CD4-positive, alpha-beta T cell treated with Interleukin-15 for 1 hour (primary cell): Measurements from ENCODE around the gene CDHR5.
A peak's percentile ranks its signal among the peaks of the same experiment; 100 is the strongest.

Experiments used
- DNase-seq: peaks from one replicate; pipeline ENCODE4 v3.0.0-alpha.2; 2020

The CDHR5 gene

GRCh38 chr11:609341-609811 is 15.4 kb downstream of the CDHR5 start:
- no peak for DNase-seq

- DNase-seq = no peak
Measured at GRCh38 chr11:608791-609251, 15.9 kb downstream of the CDHR5 start.

GRCh38 chr11:607971-608659 is 16.6 kb downstream of the CDHR5 start:
- no peak for DNase-seq

GRCh38 chr11:607020-607780 is 17.6 kb downstream of the CDHR5 start:
- DNase-seq = no peak

GRCh38 chr11:606245-606644 is 18.5 kb downstream of the CDHR5 start:
- DNase-seq = no peak

GRCh38 chr11:605286-606129 is 19.2 kb downstream of the CDHR5 start:
- DNase-seq = no peak

- DNase-seq = no peak
Measured at GRCh38 chr11:603154-603553, 21.6 kb downstream of the CDHR5 start.

GRCh38 chr11:601573-602245 is 23.0 kb downstream of the CDHR5 start:
- no peak for DNase-seq

- DNase-seq = no peak
Measured at GRCh38 chr11:598005-598680, 26.6 kb downstream of the CDHR5 start.

GRCh38 chr11:597166-597725 is 27.5 kb downstream of the CDHR5 start:
- no peak for DNase-seq

- no peak for DNase-seq
Measured at GRCh38 chr11:596374-596773, 28.4 kb downstream of the CDHR5 start.

- no peak for DNase-seq
Measured at GRCh38 chr11:595400-595799, 29.4 kb downstream of the CDHR5 start.

GRCh38 chr11:593347-593746 is 31.4 kb downstream of the CDHR5 start:
- no peak for DNase-seq

GRCh38 chr11:592918-593317 is 31.8 kb downstream of the CDHR5 start:
- no peak for DNase-seq

- DNase-seq = no peak
Measured at GRCh38 chr11:592501-592900, 32.3 kb downstream of the CDHR5 start.

- DNase-seq = no peak
Measured at GRCh38 chr11:590997-591396, 33.8 kb downstream of the CDHR5 start.

GRCh38 chr11:589798-590197 is 35.0 kb downstream of the CDHR5 start:
- DNase-seq = no peak

GRCh38 chr11:587978-588380 is 36.8 kb downstream of the CDHR5 start:
- DNase-seq = peak; percentile 83

GRCh38 chr11:587546-587945 is 37.2 kb downstream of the CDHR5 start:
- no peak for DNase-seq

GRCh38 chr11:586376-587316 is 38.1 kb downstream of the CDHR5 start:
- no peak for DNase-seq

- DNase-seq = no peak
Measured at GRCh38 chr11:584287-584686, 40.5 kb downstream of the CDHR5 start.
